IMR-90 (cell line): ENCODE measurements around the gene RANGRF. TPM values are rescaled to one million over a fixed set of nuclear protein-coding genes. Genes with fewer than 3 reads are reported as not detected.

Experiments used
- CEBPB ChIP-seq: IDR thresholded peaks from 2 replicates; pipeline ENCODE4 v1.6.1; 2012; ENCODE audit warnings: low read depth, low read length, improper control_type of control experiment
- CHD1 ChIP-seq: IDR thresholded peaks from 2 replicates; pipeline ENCODE4 v1.6.1; 2012; ENCODE audit warnings: low read depth, low read length, improper control_type of control experiment
- MXI1 ChIP-seq: IDR thresholded peaks from 2 replicates; pipeline ENCODE4 v1.6.1; 2012; ENCODE audit warnings: low read depth, mild to moderate bottlenecking, low read length, moderate library complexity, borderline replicate concordance
- SMC3 ChIP-seq: fragments of 150-350 bp; IDR thresholded peaks from 2 replicates; pipeline ENCODE4 v1.6.1; 2016; ENCODE audit warnings: low read depth, mild to moderate bottlenecking, antibody characterized with exemption, low read length, moderate library complexity
- USF2 ChIP-seq: fragments of 150-350 bp; IDR thresholded peaks from 2 replicates; pipeline ENCODE4 v1.6.1; 2017; ENCODE audit warnings: mild to moderate bottlenecking, antibody characterized with exemption, low read length, low read depth
- polyA plus RNA-seq, 3 experiments: library from polyadenylated mRNA; depleted of rRNA; stranded (reverse); fragments of >200 nt; gene quantifications; 2 replicates each; pipeline ENCODE4 v1.2.3, GENCODE V29; 2012; ENCODE audit warnings: low replicate concordance in 1 of 3
- total RNA-seq: library from RNA; depleted of rRNA; stranded (reverse); fragments of >200 nt; gene quantifications from 2 replicates; pipeline ENCODE4 v1.2.3, GENCODE V29; 2012

Gene RANGRF
- total and polyA plus RNA-seq, 2 of the 4 experiments (the other 2 are of a cell fraction) = 19.5 to 36.6 TPM

GRCh38 chr17:8315764-8316217 lies 27.3 kb downstream of the RANGRF start (continued):
- TF ChIP-seq MXI1 (no peak), USF2 (no peak), SMC3 (no peak), CHD1 (no peak), CEBPB (no peak)
